Gastrocnemius medialis (tissue), 4 donors: Measurements from ENCODE around the gene RSPH10B. TPM values are rescaled to one million over a fixed set of nuclear protein-coding genes. Genes with fewer than 3 reads are reported as not detected.
"Not testable (repeated sequence)": the region's sequence is repeated elsewhere in the genome, so short reads cannot be mapped to it uniquely, and the experiment has no call there.

ENCODE experiments used
- ATAC-seq, 2 donors: fragments of 150-250 bp; one replicate each; pipeline ENCODE4 v1.9.1; 2016
- DNase-seq, 2 donors: peaks; one replicate each; pipeline ENCODE4 v3.0.0-alpha.2; 2019
- H3K27ac ChIP-seq, 4 donors: fragments of 200-600 bp; sonication (generic); 1 replicate in 1 of 4; 2 replicates in 3 of 4; pipeline ENCODE4 v1.5.1; 2016 to 2018; ENCODE audit warnings: mild to moderate bottlenecking in 2 of 4, moderate library complexity in 1 of 4
- H3K27me3 ChIP-seq, 3 donors: fragments of 200-600 bp; sonication (generic) in 2 of 3; 1 replicate in 1 of 3; 2 replicates in 2 of 3; pipeline versions ENCODE4 v1.5.1 to v1.6.0; 2016 to 2019; ENCODE audit warnings: mild to moderate bottlenecking in 1 of 3, moderate library complexity in 1 of 3
- H3K36me3 ChIP-seq, 2 donors: fragments of 200-600 bp; sonication (generic) in 1 of 2; one replicate each; pipeline ENCODE4 v1.5.1; 2017 to 2018
- H3K4me1 ChIP-seq, 2 donors: fragments of 200-600 bp; sonication (generic) in 1 of 2; one replicate each; pipeline ENCODE4 v1.5.1; 2016 to 2017; ENCODE audit warnings: mild to moderate bottlenecking in 2 of 2
- H3K4me3 ChIP-seq, 4 donors: fragments of 200-600 bp; sonication (generic) in 3 of 4; 1 replicate in 1 of 4; 2 replicates in 3 of 4; pipeline ENCODE4 v1.5.1; 2016 to 2019; ENCODE audit warnings: mild to moderate bottlenecking in 2 of 4
- H3K9me3 ChIP-seq, 3 donors: fragments of 200-600 bp; sonication (generic) in 2 of 3; 1 replicate in 1 of 3; 2 replicates in 2 of 3; pipeline ENCODE4 v1.5.1; 2016 to 2019
- POLR2A ChIP-seq, 2 donors: fragments of 450-650 bp; IDR thresholded peaks; one replicate each; pipeline ENCODE4 v1.6.1; 2017; ENCODE audit warnings: antibody characterized with exemption in 2 of 2, mild to moderate bottlenecking in 2 of 2, moderate library complexity in 2 of 2
- in situ Hi-C, 4 donors: fragments of 200-750 bp; cut with MboI; loops; one replicate each; pipeline versions ENCODE4 v1.15.0 to v1.8.0; 2017; ENCODE audit warnings: low sequenced_read_pairs in 4 of 4
- intact Hi-C: fragments of 100-400 bp; cut with DNase I; formaldehyde crosslinking; loops from one replicate; pipeline ENCODE4 v1.15.1; 2023; ENCODE audit warnings: low total_unique reads
- total RNA-seq, 4 donors: library from RNA; depleted of rRNA; stranded (reverse); fragments of >200 nt; gene quantifications; one replicate each; pipeline versions ENCODE4 v1.1.0 to v1.2.3, GENCODE V29; 2016
- TF ChIP-seq, protein P1 (sequence below), 5 experiments: fragments of 450-650 bp in 3 of 5; fragments of 200-600 bp in 2 of 5; sonication (generic) in 2 of 5; IDR thresholded peaks in 4 of 5; conservative IDR thresholded peaks in 1 of 5; 1 replicate in 4 of 5; 2 replicates in 1 of 5; pipeline ENCODE4 v1.5.1; 2016 to 2019; ENCODE audit warnings: antibody characterized with exemption in 5 of 5, mild to moderate bottlenecking in 3 of 5, moderate library complexity in 3 of 5

The RSPH10B gene
- total RNA-seq, 4 donors from 2014 or later, result 1.1 TPM; not detected in 3

DNA sequence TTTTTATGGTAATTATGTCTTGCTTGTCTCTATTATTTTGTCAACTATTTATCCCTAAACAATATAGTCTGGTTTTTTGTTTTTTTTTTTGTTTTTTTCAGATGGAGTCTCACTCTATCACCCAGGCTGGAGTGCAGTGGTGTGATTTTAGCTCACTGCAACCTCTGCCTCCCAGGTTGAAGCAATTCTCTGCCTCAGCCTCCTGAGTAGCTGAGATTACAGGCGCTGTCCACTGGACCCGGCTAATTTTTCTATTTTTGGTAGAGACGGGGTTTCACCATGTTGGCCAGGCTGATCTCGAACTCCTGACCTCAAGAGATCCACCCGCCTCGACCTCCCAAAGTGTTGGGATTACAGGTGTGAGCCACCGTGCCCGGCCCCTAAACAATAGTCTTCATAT, 39.9 kb upstream of the RSPH10B start:
- intact Hi-C loops, H3K36me3 ChIP-seq, in situ Hi-C loops, H3K27me3 ChIP-seq, H3K9me3 ChIP-seq, ATAC-seq: not testable (repeated sequence)
- H3K4me3 ChIP-seq, result peak overlapping the region; percentile 56 to 95 (median 80)
- TF ChIP-seq POLR2A (IDR thresholded peaks at IDR 0.05), result peak in 1 of 2 donors; percentile 11
- peaks cover 53 to 62% of the 10 kb centered on the region in 2 donors for H3K4me1 ChIP-seq
- DNase-seq, result peak in 1 of 2 donors; percentile 43
- H3K27ac ChIP-seq, result peak overlapping the region; percentile 89 to 98 (median 92)

DNA sequence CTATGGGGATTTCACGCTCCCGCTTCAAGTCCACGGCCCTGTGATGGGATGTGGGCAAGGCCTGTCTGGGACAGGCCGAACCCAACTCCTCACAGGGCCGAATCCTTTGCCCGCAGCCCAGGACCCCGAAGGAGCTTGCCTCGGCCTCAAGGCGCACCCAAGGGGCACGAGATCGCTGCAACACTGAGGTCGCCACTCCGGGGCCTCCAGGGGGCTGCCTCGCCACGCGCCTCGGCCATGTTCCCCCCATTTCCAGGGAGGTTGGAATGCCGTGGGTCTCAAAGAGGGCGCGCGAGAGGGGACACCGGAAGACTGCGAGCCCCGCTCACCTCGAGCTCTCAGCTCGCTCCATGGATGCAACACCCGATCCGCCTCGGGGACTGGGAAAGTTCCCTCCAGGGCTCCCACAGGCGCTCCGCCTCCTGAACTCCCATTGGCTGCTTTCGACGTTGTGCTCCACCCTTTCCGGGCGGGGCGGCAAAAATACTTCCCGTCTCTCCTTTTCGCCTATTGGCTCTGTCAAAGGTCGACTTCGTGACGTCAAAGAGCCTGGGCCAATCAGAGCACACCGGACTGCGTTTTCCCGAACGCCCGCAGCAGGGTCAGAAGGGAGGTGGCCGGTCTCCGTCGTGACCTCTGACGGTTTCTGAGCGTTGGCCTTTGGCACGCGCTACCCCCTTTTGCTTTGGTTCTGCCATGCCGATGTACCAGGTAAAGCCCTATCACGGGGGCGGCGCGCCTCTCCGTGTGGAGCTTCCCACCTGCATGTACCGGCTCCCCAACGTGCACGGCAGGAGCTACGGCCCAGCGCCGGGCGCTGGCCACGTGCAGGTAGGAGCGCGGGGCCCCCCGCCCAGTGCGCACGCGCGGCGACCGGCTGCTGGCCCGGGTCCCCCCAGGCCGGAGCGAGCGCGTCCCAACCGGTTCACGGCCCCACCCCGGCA, 38.5 kb upstream of the RSPH10B start, which contains the start of the genes AIMP2 and PMS2:
TSS of gene AIMP2 (plus strand) at position 605 of the 944 bp plus-strand sequence. CDS start at position 697, 92 bp downstream.
TSS of gene PMS2 (minus strand) at position 382 of the 944 bp plus-strand sequence. CDS start at position 352, 30 bp downstream.
- Histone ChIP-seq H3K27ac (peak within 1 kb of the TSS; percentile 89 to 98 (median 92)), H3K9me3 (no peaks in the 10 kb centered on the region), H3K4me1 (peaks cover 44 to 47% of the 10 kb centered on the region in 2 donors), H3K36me3 (no peaks in the 10 kb centered on the region), H3K27me3 (no peaks in the 10 kb centered on the region), H3K4me3 (peak within 1 kb of the TSS; percentile 66 to 95 (median 80))
- DNase-seq (peak; percentile 99 to 100), ATAC-seq (peak; percentile 88 to 90)
- in situ Hi-C loops (no loop called here), intact Hi-C loops (loop anchor here (1.0 to 2.0 kb wide), 2 partner anchors 228 to 438 kb away; partner anchors contain the start of genes DAGLB and RNF216)
- TF ChIP-seq, protein P1, sequence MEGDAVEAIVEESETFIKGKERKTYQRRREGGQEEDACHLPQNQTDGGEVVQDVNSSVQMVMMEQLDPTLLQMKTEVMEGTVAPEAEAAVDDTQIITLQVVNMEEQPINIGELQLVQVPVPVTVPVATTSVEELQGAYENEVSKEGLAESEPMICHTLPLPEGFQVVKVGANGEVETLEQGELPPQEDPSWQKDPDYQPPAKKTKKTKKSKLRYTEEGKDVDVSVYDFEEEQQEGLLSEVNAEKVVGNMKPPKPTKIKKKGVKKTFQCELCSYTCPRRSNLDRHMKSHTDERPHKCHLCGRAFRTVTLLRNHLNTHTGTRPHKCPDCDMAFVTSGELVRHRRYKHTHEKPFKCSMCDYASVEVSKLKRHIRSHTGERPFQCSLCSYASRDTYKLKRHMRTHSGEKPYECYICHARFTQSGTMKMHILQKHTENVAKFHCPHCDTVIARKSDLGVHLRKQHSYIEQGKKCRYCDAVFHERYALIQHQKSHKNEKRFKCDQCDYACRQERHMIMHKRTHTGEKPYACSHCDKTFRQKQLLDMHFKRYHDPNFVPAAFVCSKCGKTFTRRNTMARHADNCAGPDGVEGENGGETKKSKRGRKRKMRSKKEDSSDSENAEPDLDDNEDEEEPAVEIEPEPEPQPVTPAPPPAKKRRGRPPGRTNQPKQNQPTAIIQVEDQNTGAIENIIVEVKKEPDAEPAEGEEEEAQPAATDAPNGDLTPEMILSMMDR (IDR thresholded peaks at IDR 0.05 in 4 of 5, conservative IDR thresholded peaks at IDR 0.05 in 1 of 5), result peak in 3 of 5 experiments; percentile 7 to 30 (median 17)
- TF ChIP-seq POLR2A (IDR thresholded peaks at IDR 0.05), result peak; percentile 86 to 93

DNA sequence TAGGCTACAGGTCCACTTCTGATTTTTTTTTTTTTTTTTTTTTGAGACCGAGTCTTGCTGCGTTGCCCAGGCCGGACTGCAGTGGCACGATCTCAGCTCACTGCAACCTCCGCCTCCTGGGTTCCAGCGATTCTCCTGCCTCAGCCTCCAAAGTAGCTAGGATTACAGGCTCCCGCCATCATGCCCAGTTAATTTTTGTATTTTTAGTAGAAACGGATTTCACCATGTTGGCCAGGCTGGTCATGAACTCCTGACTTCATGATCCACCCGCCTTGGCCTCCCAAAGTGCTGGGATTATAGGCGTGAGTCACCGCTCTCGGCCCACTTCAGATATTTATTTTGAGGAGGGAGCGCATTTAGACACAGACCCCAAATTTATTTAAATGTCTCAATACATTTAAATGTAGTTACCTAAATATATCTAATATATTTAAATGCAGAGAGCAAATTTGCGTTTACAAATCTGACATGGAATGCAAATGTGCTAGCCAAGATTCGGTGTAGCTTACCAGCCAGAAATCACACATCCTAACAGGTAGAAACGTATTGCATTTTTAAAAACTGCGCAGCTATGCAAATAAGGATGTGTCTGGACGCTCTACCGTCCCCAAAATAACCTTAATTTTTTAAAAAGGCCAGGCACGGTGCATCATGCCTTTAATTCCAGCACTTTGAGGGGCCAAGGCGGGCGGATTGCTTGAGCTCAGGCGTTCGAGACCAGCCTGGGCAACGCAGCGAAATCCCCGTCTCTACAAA, 37.5 kb upstream of the RSPH10B start:
- Histone ChIP-seq H3K4me3 (peak overlapping the region; percentile 66 to 95 (median 80)), H3K27ac (peak overlapping the region; percentile 89 to 98 (median 92)), H3K4me1 (peaks cover 37 to 38% of the 10 kb centered on the region in 2 donors)
- in situ Hi-C loops, ATAC-seq, H3K27me3 ChIP-seq, H3K36me3 ChIP-seq, DNase-seq, H3K9me3 ChIP-seq: not testable (repeated sequence)
- intact Hi-C loops, result loop anchor here (2.0 kb wide), 1 partner anchor 439 kb away; the partner anchor contains the start of gene DAGLB

DNA sequence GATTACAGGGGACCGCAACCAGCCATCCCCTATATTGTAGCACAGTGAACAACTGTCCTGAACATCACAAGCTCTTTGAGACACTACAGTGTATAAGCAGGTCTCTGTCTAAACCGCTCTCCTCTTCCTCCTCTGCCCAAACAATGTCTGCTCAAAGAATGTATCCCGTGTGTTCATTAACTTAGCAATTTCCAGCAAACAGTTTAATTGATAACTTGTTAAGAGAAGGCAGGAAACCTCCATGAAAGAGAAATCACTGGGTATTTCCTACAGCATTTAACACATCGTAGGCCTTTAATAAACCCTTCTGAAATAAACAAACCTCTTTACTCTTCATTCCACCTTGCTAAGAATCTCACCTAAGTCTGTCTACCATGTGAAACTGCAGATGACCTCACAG, 36.9 kb upstream of the RSPH10B start:
- no peaks in the 10 kb centered on the region for H3K9me3 ChIP-seq
- DNase-seq, result no peak
- no peaks in the 10 kb centered on the region for H3K27me3 ChIP-seq
- no peak for ATAC-seq
- TF ChIP-seq, protein P1 (IDR thresholded peaks at IDR 0.05 in 4 of 5, conservative IDR thresholded peaks at IDR 0.05 in 1 of 5), result no peak
- no peak for TF ChIP-seq POLR2A (IDR thresholded peaks at IDR 0.05)
- peaks cover 30 to 32% of the 10 kb centered on the region in 2 donors for H3K4me1 ChIP-seq
- peaks cover 0 to 13% of the 10 kb centered on the region in 2 donors for H3K36me3 ChIP-seq
- in situ Hi-C loops (no loop called here), intact Hi-C loops (no loop called here)
- H3K4me3 ChIP-seq, result no peak overlapping the region
- H3K27ac ChIP-seq, result peak overlapping the region in 2 of 4 donors; percentile 89 to 98

DNA sequence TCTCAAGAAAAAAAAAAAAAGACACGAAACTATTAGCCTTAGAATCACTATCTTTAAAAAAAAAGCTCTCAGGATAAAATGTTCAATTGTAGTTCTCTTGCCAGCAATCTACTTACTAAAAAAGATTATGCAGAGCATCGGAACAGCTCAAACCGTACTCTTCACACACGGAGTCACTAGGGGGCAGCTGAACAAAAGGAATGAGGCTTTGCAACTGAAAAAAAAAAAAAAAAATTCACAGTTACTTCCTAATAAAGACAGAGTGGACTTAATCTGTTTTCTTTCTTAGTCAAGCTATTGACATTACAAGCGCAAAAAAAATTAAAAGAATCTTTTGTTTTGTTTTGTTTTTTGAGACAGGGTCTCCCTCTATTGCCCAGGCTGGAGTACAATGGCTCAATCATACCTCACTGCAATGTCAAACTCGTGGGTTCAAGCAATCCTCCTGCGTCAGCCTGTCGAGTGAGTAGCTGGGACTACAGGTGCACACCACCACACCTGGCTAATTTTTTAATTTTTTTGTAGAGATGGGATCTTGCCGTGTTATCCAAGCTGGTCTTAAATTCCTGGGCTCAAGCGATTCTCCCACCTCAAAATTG, 26.8 kb upstream of the RSPH10B start:
- H3K4me1 ChIP-seq, result peaks cover 0 to 11% of the 10 kb centered on the region in 2 donors
- H3K9me3 ChIP-seq, result no peaks in the 10 kb centered on the region
- intact Hi-C loops, result no loop called here
- in situ Hi-C loops, result loop anchor here in 3 of 4 donors (10.0 to 25.0 kb wide), 3 partner anchors 135 to 437 kb away; no protein-coding TSS in a partner anchor
- no peak for TF ChIP-seq POLR2A (IDR thresholded peaks at IDR 0.05)
- TF ChIP-seq, protein P1 (IDR thresholded peaks at IDR 0.05 in 4 of 5, conservative IDR thresholded peaks at IDR 0.05 in 1 of 5), result peak; percentile 38 to 63 (median 58)
- no peak overlapping the region for H3K4me3 ChIP-seq
- ATAC-seq, result peak; percentile 76 to 90
- peak in 1 of 2 donors; percentile 39 for DNase-seq
- H3K27me3 ChIP-seq, result no peaks in the 10 kb centered on the region
- H3K27ac ChIP-seq, result peak overlapping the region in 2 of 4 donors; percentile 58 to 81
- peaks cover 0 to 72% of the 10 kb centered on the region in 2 donors for H3K36me3 ChIP-seq

DNA sequence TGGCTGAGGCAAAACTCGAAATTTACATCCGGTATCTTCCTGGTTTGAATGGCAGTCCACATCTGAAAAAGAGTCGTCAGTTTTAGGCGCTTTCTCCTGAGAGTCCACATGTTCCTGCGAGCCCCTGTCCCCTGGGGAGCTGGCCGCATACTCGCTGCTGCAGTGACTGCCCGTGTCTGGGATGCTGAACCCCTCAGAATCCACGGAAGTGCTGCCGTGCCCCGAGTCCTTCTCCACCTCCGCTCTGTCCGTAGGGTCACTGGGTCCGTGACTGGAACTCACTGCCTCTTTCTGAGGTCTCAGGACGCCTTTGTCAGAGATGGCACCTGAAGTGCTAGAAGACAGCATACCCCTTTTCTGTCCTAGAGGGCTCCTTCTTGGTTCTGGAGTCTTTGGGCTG, 16.6 kb upstream of the RSPH10B start:
- intact Hi-C loops, H3K9me3 ChIP-seq, H3K4me1 ChIP-seq, H3K27me3 ChIP-seq, DNase-seq, H3K27ac ChIP-seq, ATAC-seq, H3K4me3 ChIP-seq: not testable (repeated sequence)
- peaks cover 0 to 43% of the 10 kb centered on the region in 2 donors for H3K36me3 ChIP-seq
- in situ Hi-C loops, result loop anchor here in 1 of 4 donors (25.0 kb wide), 1 partner anchor 125 kb away; no protein-coding TSS in a partner anchor

DNA sequence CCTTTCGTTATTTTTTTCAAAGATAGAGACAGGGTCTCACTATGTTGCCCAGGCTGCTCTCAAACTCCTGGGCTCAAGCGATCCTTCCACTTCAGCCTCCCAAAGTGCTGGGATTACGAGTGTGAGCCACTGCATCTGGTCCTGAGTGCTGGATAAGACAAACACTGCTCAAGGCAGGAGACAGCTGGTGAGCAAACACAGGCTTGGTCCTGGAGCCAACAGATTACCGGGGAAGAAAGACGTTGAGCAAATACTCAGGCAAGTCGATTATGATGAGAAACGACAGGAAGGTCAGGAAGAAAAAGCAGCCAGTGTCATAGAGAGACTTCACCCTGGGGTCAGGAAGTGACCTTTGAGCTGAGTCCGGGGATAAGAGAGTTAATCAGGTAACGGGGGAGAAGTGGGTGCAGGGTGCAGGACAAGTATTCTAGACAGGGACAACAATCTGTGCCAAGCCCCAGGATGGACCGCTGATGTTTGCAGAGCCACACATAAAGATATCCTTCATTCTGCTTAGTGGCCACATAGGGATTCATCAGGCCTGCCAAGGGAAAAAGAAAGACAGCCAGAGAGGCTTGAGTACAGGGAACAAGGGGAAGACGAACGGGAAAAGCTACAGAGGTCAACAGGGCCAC, 9.3 kb upstream of the RSPH10B start:
- H3K4me3 ChIP-seq, H3K27me3 ChIP-seq, H3K27ac ChIP-seq, H3K36me3 ChIP-seq, intact Hi-C loops, H3K4me1 ChIP-seq, ATAC-seq, DNase-seq, H3K9me3 ChIP-seq: not testable (repeated sequence)
- in situ Hi-C loops, result loop anchor here in 1 of 4 donors (25.0 kb wide), 1 partner anchor 117 kb away; no protein-coding TSS in a partner anchor
